Ascending aorta (tissue), 2 donors: ENCODE results near the gene ZFP30. TPM values are rescaled to one million over a fixed set of nuclear protein-coding genes. Genes with fewer than 3 reads are reported as not detected.

Experiments used
- DNase-seq, 2 donors: peaks; one replicate each; pipeline ENCODE4 v3.0.0-alpha.2; 2019; ENCODE audit warnings: low spot score in 2 of 2
- H3K27ac ChIP-seq, 2 donors: fragments of 200-600 bp; sonication (generic); one replicate each; pipeline ENCODE4 v1.5.1; 2016 to 2017; ENCODE audit warnings: mild to moderate bottlenecking in 1 of 2
- H3K27me3 ChIP-seq: fragments of 200-600 bp; sonication (generic); one replicate; pipeline ENCODE4 v1.5.1; 2017
- H3K36me3 ChIP-seq, 2 donors: fragments of 200-600 bp; sonication (generic); one replicate each; pipeline ENCODE4 v1.5.1; 2016
- H3K4me1 ChIP-seq, 2 donors: fragments of 200-600 bp; sonication (generic); one replicate each; pipeline ENCODE4 v1.5.1; 2016 to 2017; ENCODE audit warnings: mild to moderate bottlenecking in 1 of 2
- H3K4me3 ChIP-seq, 2 donors: fragments of 200-600 bp; sonication (generic); one replicate each; pipeline ENCODE4 v1.5.1; 2016 to 2017; ENCODE audit warnings: mild to moderate bottlenecking in 1 of 2
- H3K9me3 ChIP-seq, 2 donors: fragments of 200-600 bp; sonication (generic); one replicate each; pipeline ENCODE4 v1.5.1; 2016
- intact Hi-C: fragments of 100-400 bp; cut with DNase I; formaldehyde crosslinking; loops from one replicate; pipeline ENCODE4 v1.15.1; 2023
- total RNA-seq: library from RNA; depleted of rRNA; stranded (reverse); fragments of >200 nt; gene quantifications from one replicate; pipeline ENCODE4 v1.1.0, GENCODE V29; 2016
- TF ChIP-seq, protein P1 (sequence below), 3 experiments: fragments of 200-600 bp in 2 of 3; fragments of 450-650 bp in 1 of 3; sonication (generic) in 2 of 3; IDR thresholded peaks; one replicate each; pipeline ENCODE4 v1.5.1; 2016 to 2019; ENCODE audit warnings: antibody characterized with exemption in 3 of 3, mild to moderate bottlenecking in 1 of 3, moderate library complexity in 1 of 3

The ZFP30 gene
- total RNA-seq, 1 donor from 2014 or later = 1.7 TPM

DNA sequence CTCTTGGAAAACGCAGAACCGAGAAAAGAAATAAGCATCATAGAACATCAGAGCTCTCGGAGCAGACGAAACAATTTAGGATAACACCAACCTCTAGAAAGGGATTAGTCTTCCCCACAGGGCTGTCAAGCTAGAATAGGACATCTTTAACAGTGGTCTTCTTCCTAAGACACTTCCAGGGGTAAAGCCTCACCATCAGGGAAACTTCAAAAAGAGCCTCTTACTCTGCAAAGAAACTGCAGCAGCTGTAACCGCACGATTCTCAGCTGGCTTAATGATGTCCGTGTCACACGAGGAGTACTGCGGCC, 61.3 kb downstream of the ZFP30 start:
- DNase-seq = no peak
- intact Hi-C loops = loop anchor here (1.0 to 5.0 kb wide), 7 partner anchors 61 to 1066 kb away; partner anchors contain the start of genes ZFP30, ZNF260, ZNF345 and ZNF567

DNA sequence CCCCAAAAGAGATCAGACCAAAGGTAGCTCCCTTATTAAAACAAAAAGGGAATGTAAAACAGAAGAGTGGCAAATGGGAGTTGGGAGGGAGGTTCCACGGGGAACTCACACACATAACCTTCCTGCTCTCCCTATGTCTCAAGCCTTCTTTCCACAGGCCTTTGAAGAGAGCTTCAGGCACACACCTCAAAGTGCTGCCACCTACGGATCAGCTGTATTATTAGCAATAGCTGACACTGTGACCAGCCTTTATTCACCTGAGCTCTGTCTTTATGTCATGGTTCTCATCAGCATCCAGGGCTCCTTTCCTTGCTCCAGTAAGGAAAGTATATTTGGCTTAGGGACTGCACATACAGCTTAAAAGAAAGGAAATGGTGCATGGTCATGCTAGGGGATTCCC, 71.9 kb downstream of the ZFP30 start:
- DNase-seq = no peak
- Histone ChIP-seq H3K4me3 (peak overlapping the region in 1 of 2 donors; percentile 7), H3K9me3 (peaks cover 36 to 49% of the 10 kb centered on the region in 2 donors), H3K36me3 (peaks cover 83 to 89% of the 10 kb centered on the region in 2 donors), H3K27me3 (no peaks in the 10 kb centered on the region), H3K27ac (no peak overlapping the region), H3K4me1 (no peaks in the 10 kb centered on the region)
- intact Hi-C loops = no loop called here
- TF ChIP-seq, protein P1, sequence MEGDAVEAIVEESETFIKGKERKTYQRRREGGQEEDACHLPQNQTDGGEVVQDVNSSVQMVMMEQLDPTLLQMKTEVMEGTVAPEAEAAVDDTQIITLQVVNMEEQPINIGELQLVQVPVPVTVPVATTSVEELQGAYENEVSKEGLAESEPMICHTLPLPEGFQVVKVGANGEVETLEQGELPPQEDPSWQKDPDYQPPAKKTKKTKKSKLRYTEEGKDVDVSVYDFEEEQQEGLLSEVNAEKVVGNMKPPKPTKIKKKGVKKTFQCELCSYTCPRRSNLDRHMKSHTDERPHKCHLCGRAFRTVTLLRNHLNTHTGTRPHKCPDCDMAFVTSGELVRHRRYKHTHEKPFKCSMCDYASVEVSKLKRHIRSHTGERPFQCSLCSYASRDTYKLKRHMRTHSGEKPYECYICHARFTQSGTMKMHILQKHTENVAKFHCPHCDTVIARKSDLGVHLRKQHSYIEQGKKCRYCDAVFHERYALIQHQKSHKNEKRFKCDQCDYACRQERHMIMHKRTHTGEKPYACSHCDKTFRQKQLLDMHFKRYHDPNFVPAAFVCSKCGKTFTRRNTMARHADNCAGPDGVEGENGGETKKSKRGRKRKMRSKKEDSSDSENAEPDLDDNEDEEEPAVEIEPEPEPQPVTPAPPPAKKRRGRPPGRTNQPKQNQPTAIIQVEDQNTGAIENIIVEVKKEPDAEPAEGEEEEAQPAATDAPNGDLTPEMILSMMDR (IDR thresholded peaks at IDR 0.05) = no peak

More for the DNA sequence above, 61.3 kb downstream of the ZFP30 start:
- TF ChIP-seq, protein P1 (IDR thresholded peaks at IDR 0.05) = no peak
- H3K27me3 ChIP-seq = no peaks in the 10 kb centered on the region
- peak overlapping the region; percentile 82 to 92 for H3K27ac ChIP-seq
- H3K4me3 ChIP-seq = peak overlapping the region; percentile 71 to 82
- peaks cover 0 to 44% of the 10 kb centered on the region in 2 donors for H3K9me3 ChIP-seq
- peaks cover 11 to 12% of the 10 kb centered on the region in 2 donors for H3K36me3 ChIP-seq
- peaks cover 0 to 3% of the 10 kb centered on the region in 2 donors for H3K4me1 ChIP-seq

DNA sequence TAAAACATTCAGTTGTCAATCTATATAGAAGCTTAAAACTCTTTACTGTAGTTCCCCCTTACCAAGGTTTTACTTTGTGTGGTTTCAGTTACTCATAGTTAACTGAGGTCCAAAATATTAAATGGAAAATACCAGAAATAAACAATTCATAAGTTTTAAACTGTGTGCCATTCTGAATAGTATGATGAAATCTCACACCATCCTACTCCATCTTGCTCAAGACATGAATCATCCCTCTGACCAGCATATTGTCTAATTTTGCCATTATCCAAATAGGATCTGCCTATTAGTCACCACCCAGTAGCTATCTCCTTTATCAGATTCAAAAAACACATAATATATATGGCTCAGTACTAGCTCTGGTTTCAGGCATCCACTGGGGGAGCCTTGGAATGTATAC, 83.1 kb downstream of the ZFP30 start:
- Histone ChIP-seq H3K27ac (no peak overlapping the region), H3K36me3 (peaks cover 39 to 48% of the 10 kb centered on the region in 2 donors), H3K9me3 (peaks cover 0 to 40% of the 10 kb centered on the region in 2 donors), H3K27me3 (no peaks in the 10 kb centered on the region), H3K4me1 (no peaks in the 10 kb centered on the region), H3K4me3 (no peak overlapping the region)
- TF ChIP-seq, protein P1 (IDR thresholded peaks at IDR 0.05) = no peak
- DNase-seq = no peak
- intact Hi-C loops = no loop called here

DNA sequence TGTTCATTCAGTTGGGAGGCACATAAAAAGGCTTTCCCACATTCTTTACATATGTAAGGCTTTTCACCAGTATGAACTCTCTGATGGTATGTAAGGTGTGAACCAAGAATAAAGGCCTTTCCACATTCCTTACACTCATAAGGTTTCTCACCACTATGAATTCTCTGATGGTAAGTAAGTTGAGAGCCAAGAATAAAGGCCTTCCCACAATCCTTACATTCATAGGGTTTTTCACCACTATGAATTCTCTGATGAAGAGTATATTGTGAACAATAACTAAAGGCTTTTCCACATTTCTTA, 89.9 kb downstream of the ZFP30 start:
- peaks cover 0 to 87% of the 10 kb centered on the region in 2 donors for H3K9me3 ChIP-seq
- no peaks in the 10 kb centered on the region for H3K4me1 ChIP-seq
- no peaks in the 10 kb centered on the region for H3K27me3 ChIP-seq
- H3K27ac ChIP-seq = no peak overlapping the region
- TF ChIP-seq, protein P1 (IDR thresholded peaks at IDR 0.05) = no peak
- intact Hi-C loops = no loop called here
- no peak for DNase-seq
- H3K4me3 ChIP-seq = no peak overlapping the region
- H3K36me3 ChIP-seq = peaks cover 64 to 94% of the 10 kb centered on the region in 2 donors

DNA sequence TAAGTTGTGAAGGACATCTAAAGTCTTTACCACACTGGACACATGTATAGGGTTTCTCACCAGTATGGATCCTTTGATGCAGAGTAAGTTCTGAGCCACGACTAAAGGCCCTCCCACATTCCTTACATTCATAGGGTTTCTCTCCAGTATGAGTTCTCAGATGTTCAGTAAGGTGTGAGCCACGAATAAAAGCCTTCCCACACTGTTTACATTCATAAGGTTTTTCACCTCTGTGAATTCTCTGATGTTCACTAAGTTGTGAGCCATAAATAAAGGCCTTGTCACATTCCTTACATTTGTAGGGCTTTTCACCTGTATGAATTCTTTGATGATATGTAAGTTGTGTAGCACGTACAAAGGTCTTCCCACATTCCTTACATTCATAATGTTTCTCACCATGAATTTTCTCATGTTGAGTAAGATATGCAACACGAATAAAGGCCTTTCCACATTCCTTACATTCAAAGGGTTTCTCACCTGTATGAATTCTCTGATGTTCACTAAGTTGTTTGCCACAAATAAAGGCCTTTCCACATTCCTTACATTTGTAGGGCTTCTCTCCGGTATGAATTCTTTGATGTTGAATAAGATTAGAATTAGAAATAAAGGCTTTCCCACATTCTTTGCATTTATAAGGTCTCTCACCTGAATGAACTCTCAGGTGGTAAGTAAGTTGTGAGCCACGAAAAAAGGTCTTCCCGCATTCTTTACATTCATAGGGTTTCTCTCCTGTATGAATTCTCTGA, 90.5 kb downstream of the ZFP30 start:
- H3K4me3 ChIP-seq = no peak overlapping the region
- H3K27me3 ChIP-seq = no peaks in the 10 kb centered on the region

More for the DNA sequence above, 90.5 kb downstream of the ZFP30 start:
- Histone ChIP-seq H3K4me1 (no peaks in the 10 kb centered on the region), H3K9me3 (peaks cover 0 to 92% of the 10 kb centered on the region in 2 donors), H3K27ac (no peak overlapping the region), H3K36me3 (peaks cover 69 to 94% of the 10 kb centered on the region in 2 donors)
- TF ChIP-seq, protein P1 (IDR thresholded peaks at IDR 0.05) = no peak
- DNase-seq = no peak
- intact Hi-C loops = no loop called here

Other genes starting within 250 kb of the ZFP30 start
- 0.11 TPM for gene ZNF569, start 188.0 kb downstream of the ZFP30 start, total RNA-seq
- 2.3 TPM for gene ZNF570, start 186.1 kb downstream of the ZFP30 start, total RNA-seq
- gene ZNF793, start 148.5 kb downstream of the ZFP30 start, total RNA-seq = 3.6 TPM
- 0.11 TPM for gene ZNF571, start 60.7 kb downstream of the ZFP30 start, total RNA-seq
- not detected for gene ZNF540, start 60.6 kb downstream of the ZFP30 start, total RNA-seq
- 1.8 TPM for gene ZNF607, start 64.3 kb upstream of the ZFP30 start, total RNA-seq
- 2.2 TPM for gene ZNF573, start 124.1 kb upstream of the ZFP30 start, total RNA-seq